HG02798 (cell line): Measurements from ENCODE around the gene ST8SIA4.
A peak's percentile ranks its signal among the peaks of the same experiment; 100 is the strongest.

Source experiments
- ATAC-seq: cut with Tn5 transposase; IDR thresholded peaks from one replicate; pipeline ENCODE4 v1.9.1; 2021; ENCODE audit warnings: mild to moderate bottlenecking; ENCODE audit not compliant: unreplicated experiment, poor library complexity

ST8SIA4 gene

DNA sequence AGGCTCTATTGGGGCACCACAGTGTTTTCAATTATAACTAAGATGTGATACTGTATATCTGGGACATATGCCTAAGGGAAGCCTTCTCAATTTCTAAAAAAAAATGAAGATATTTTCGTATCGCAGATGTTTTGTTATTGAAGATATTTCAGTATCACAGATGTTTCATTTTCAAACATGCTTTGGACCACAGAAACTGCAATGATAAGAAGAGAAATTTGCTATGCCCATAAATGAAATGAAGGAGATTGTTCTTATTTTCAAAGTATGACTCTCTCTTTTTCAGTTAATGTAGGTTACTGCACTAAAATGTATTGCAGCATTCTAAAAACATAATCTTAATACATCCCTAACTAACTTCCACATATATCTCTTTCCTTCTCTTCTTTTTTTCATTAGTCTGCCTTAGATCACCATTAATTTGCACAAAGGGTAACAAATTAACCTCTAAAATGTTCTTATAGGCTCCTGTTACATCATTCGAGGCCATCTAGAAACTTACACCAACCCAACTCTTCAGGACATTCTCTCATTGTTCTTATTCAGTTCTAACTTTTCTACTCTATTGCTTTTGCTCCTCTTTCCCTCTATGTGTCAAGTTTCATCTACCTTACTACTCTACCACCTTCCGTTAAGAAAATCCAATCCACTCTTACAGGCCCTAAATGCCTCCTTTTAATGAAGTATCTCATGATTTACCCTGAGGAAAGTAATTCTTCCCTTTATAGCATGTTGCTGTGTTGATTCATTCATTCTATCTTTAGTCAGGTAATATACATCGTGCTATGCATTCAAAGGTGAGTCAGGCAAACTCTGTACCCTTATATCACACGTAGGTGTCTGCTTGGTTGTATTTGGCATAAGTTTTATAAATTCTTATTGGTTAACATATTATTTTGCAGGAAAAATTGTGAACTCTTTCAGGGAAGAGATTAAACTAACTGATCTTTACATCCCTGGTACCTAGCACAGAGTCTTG is 70.5 kb downstream of the ST8SIA4 start:
- peak; percentile 36 for ATAC-seq

DNA sequence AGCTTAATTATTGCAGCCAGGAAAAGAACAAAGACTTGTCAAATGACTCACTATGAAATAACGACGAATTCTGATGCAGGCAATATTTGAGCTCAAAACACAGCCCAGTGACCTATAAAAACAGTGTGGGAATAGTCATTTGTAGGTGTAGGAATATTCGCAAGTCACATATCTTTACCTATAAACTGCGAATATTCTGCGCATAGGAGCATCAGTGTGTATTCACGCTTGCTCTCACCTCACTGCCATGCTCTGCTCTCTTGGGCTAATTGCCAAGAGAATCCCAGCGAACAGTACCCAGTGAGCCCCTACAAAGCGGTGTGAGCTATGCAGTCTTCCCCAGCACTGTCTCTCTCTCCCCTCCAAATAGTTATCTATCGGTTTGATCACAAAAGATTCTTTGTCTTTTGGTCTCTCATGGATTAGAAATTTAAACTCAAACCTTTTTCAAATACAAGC is 74.2 kb downstream of the ST8SIA4 start:
- ATAC-seq, result no peak

- ATAC-seq, result peak; percentile 77
Measured at GRCh38 chr5:100828071-100828897, 74.8 kb downstream of the ST8SIA4 start.

- ATAC-seq, result peak; percentile 15
Measured at GRCh38 chr5:100827481-100827889, 75.6 kb downstream of the ST8SIA4 start.

GRCh38 chr5:100826133-100826532 is 76.9 kb downstream of the ST8SIA4 start:
- ATAC-seq, result peak; percentile 40

GRCh38 chr5:100824635-100825034 is 78.4 kb downstream of the ST8SIA4 start:
- no peak for ATAC-seq

DNA sequence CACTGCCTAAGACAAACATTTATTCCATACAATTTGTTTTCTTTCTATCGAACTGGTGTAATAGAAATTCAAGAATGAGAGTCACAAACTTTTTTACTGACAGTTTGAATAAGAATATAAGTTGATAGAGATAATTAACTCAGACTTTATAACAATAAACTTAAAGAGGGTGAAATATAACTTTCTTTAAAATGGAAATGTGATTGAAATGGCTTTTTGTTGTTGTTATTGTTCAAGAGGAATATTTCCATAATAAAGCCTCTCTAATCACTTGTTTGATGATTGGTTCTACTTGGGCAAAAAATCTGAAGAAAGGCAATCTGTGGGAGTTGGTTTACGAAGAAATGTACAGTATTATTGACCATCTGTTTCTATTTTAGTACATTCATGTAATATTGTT is 79.3 kb downstream of the ST8SIA4 start:
- ATAC-seq, result no peak

DNA sequence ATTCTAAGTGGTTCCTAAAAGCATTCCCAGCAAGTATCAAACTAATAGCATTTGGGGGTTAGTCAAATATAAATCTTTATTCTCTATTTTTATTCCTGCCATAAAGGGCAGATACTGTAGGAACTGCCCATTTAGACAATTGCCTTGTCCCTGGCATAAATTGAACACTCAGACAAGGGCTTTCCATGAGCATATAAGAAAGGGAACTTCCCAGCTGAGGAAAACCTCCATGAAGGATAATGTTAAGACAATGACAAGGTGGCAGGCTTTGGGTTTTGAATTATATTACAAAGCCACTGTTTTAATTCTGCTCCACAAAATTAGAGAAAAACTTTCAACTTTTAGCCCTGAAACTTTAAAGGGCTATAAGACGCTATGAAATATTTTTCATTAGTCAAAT is 81.3 kb downstream of the ST8SIA4 start:
- no peak for ATAC-seq

GRCh38 chr5:100818340-100818739 is 84.7 kb downstream of the ST8SIA4 start:
- ATAC-seq, result peak; percentile 46

DNA sequence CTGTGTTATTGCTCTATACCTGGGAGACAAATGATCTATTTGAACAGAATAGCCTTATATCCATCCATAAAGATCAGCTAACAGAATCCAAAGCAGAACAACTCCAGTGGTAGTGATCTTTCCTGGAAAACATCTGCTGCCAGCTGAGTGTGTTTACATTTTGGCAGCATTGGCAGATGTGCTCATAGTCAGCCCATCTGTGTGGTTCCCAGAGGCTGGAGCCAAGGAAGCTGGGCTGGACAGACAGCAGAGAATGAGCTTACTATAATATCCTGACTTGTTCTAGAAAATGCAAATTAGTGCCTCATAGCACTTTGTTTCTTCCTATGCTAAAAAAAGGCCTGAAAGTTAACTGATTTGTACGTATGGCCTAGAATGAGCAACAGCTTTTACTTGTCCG is 99.7 kb downstream of the ST8SIA4 start:
- ATAC-seq, result no peak

DNA sequence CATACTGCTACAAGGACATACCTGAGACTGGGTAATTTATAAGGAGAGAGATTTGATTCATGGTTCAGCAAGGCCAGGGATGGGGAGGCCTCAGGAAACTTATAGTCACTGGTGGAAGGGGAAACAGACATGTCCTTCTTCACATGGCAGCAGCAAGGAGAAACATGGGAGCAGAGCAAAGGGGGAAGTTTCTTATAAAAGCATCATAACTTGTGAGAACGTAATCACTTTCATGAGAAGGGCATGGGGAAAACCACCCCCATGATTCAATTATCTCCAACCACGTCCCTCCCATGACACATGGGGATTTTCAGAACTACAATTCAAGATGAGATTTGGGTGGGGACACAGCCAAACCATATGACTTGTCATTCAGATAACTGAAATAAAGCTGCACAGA is 100.9 kb downstream of the ST8SIA4 start:
- ATAC-seq, result no peak

- peak; percentile 78 for ATAC-seq
Measured at GRCh38 chr5:100800562-100800961, 102.5 kb downstream of the ST8SIA4 start.

DNA sequence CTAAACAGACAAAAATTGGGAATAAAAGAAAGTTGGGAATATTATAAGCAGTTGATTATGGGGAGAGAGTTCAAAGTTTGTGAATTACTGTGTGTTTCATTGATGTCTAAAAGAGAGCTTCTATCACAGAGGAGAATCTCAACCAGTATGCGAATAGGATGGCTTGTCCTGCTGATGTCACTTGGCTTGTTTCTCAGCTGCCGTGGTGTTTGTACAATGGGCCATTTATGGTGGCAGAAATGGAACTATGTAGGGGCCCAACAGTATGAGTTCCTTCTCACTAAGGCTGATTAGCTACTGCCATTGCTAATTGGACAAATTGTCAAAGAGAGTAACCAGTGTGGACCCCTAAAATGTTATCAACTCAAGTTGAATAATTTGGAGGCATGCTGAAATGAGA is 103.9 kb downstream of the ST8SIA4 start:
- ATAC-seq, result no peak

- no peak for ATAC-seq
Measured at GRCh38 chr5:100797861-100798260, 105.2 kb downstream of the ST8SIA4 start.

DNA sequence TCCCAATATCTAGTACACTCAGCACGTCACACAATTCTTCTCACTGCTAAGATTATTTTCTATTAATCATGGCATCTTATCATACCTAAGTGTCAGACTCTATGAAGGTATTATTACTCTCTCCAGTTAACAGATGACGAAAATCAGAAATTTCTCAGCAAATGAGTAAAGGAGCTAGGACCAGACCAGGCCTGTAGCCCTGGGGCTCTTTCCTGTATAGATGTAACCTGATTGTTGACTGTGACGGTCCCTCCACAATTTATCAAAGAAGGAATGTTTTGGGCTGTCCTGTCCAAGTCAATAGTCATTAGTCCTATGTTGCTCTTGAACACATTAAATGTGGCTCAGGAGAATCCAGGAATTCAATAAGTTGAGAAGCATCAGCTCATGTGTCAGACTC is 106.2 kb downstream of the ST8SIA4 start:
- no peak for ATAC-seq

DNA sequence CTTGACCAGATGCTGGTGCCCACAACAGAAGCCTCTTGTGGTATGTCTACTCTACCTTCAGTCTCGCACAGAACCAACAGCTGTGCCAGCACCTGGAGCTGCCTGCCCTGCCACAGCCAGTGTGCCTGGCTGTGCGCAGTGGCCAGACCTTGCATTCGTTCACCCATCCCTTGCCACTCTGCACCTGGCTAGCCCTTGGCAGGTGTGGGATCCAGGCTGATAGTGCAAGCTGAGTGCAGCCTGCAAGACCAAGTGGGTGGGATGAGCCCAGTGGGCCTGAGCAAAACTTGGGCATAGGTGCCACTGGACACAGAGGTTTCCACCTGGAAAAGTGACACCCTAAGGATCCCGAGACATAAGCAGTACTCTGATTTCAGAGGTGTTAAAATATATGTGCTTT is 108.2 kb downstream of the ST8SIA4 start:
- ATAC-seq, result no peak

DNA sequence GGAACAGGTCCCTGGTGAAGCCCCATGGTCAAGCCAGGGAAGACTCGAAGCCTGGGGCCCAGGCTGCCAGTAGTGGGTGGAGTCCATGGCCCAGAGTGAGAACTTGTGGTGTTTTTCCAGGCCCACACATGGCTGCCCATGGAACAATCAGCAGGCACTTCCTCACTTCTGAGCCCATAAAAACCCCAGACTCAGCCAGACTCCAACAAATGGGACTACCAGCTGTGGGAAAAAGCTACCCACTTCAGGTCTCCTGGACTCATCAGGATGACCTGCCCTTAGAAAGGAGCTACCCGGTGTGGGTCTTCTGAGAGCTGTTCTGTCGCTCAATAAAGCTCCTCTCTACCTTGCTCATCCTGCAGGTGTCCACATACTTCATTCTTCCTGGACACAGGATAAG is 108.9 kb downstream of the ST8SIA4 start:
- no peak for ATAC-seq

DNA sequence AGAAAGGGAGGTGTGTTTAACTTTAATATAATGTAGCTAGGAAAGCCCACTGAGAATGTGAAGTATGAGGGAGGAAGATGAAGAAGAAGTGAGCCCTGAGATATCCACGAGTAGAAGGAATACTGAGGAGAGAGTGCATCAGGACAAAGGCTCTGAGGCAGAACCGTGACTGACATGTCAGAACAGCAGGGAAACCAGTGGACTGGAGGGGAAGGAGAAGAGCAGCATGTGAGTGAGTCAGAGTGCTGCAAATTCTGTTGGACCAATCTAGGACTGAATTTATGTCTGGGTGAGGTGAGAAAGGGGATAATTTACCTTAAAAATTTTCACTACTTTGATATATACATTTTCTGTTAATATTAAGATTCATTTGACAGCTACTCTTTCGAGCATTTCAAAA is 110.3 kb downstream of the ST8SIA4 start:
- no peak for ATAC-seq

GRCh38 chr5:100791391-100791790 is 111.7 kb downstream of the ST8SIA4 start:
- ATAC-seq, result no peak

DNA sequence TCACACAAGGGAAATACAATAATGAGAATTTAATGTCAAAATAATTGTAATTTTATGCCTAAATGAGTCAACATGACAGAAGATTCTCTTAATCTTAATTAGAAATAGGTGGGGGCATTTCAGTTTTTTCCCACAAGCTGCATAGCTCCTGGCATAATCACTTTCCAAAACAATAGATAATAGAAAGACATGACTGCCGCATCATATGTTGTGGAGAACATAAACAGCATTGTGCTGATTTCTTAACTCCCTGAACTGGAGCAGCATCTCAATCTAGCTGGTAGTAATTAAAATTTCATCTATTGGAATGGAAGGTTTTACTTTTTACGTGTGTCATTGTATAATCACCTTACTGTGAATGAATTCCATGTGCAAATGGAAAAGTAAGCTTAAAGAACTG is 112.1 kb downstream of the ST8SIA4 start:
- ATAC-seq, result no peak

GRCh38 chr5:100790170-100790665 is 112.9 kb downstream of the ST8SIA4 start:
- ATAC-seq, result peak; percentile 70
